Lower lobe of right lung (tissue), 2 donors: ENCODE results near the gene SH2B3. TPM values are rescaled to one million over a fixed set of nuclear protein-coding genes. Genes with fewer than 3 reads are reported as not detected.
A peak's percentile ranks its signal among the peaks of the same experiment; 100 is the strongest.

Source experiments
- ATAC-seq, 2 donors: fragments of 200-7000 bp; cut with Tn5 transposase; one replicate each; pipeline ENCODE4 v1.9.1; 2020 to 2022; ENCODE audit warnings: mild to moderate bottlenecking in 2 of 2, moderate library complexity in 2 of 2
- DNase-seq: peaks from one replicate; pipeline ENCODE4 v3.0.0-alpha.2; 2020
- H3K27ac ChIP-seq: fragments of 200-600 bp; one replicate; pipeline ENCODE4 v1.8.0; 2022
- H3K27me3 ChIP-seq: fragments of 200-600 bp; one replicate; pipeline ENCODE4 v1.8.0; 2022; ENCODE audit warnings: low read depth
- H3K36me3 ChIP-seq: fragments of 200-600 bp; one replicate; pipeline ENCODE4 v1.8.0; 2022; ENCODE audit warnings: mild to moderate bottlenecking
- H3K4me1 ChIP-seq: fragments of 200-600 bp; one replicate; pipeline ENCODE4 v1.8.0; 2022
- H3K4me3 ChIP-seq: fragments of 200-600 bp; one replicate; pipeline ENCODE4 v1.8.0; 2022; ENCODE audit warnings: mild to moderate bottlenecking
- H3K9me3 ChIP-seq: fragments of 200-600 bp; one replicate; pipeline ENCODE4 v1.8.0; 2022
- CTCF ChIP-seq: fragments of 200-600 bp; IDR thresholded peaks from one replicate; pipeline ENCODE4 v1.8.0; 2022; ENCODE audit warnings: antibody characterized with exemption, mild to moderate bottlenecking
- intact Hi-C: fragments of 100-400 bp; cut with DNase I; formaldehyde crosslinking; loops from one replicate; pipeline ENCODE4 v1.11.0; 2022
- total RNA-seq: library from RNA; stranded (reverse); fragmentation: NEBNext Ultra II Directional; extraction: Animal tissue kit (Norgen Biotek cat#: 25700); gene quantifications from one replicate; pipeline ENCODE4 v1.2.1, GENCODE V29; 2021
- donor health status: DM: no; HTN: yes; CAD: no; lungs with severe emphysema.

Gene SH2B3
- total RNA-seq, 1 donor from 2014 or later, result 49.5 TPM

GRCh38 chr12:111425655-111426054 lies 19.9 kb downstream of the SH2B3 start:
- no peak overlapping the region for H3K4me3 ChIP-seq
- intact Hi-C loops, result no loop called here
- H3K4me1 ChIP-seq, result peaks cover 71% of the 10 kb centered on the region
- H3K27ac ChIP-seq, result peak overlapping the region; percentile 41
- no peak for TF ChIP-seq CTCF
- no peaks in the 10 kb centered on the region for H3K9me3 ChIP-seq
- no peaks in the 10 kb centered on the region for H3K27me3 ChIP-seq
- H3K36me3 ChIP-seq, result peaks cover 15% of the 10 kb centered on the region
- DNase-seq (no peak), ATAC-seq (no peak)

GRCh38 chr12:111426344-111427185 lies 20.8 kb downstream of the SH2B3 start:
- no peak for DNase-seq
- intact Hi-C loops, result no loop called here
- no peak for ATAC-seq
- peaks cover 6% of the 10 kb centered on the region for H3K36me3 ChIP-seq
- H3K9me3 ChIP-seq, result no peaks in the 10 kb centered on the region
- H3K27me3 ChIP-seq, result no peaks in the 10 kb centered on the region
- TF ChIP-seq CTCF, result no peak
- no peak overlapping the region for H3K4me3 ChIP-seq
- H3K27ac ChIP-seq, result peak overlapping the region; percentile 25
- H3K4me1 ChIP-seq, result peaks cover 80% of the 10 kb centered on the region

- H3K27ac ChIP-seq, result peak overlapping the region; percentile 65
- TF ChIP-seq CTCF, result no peak
- intact Hi-C loops, result no loop called here
- ATAC-seq (no peak), DNase-seq (no peak)
- no peaks in the 10 kb centered on the region for H3K9me3 ChIP-seq
- no peaks in the 10 kb centered on the region for H3K27me3 ChIP-seq
- H3K4me3 ChIP-seq, result no peak overlapping the region
- no peaks in the 10 kb centered on the region for H3K36me3 ChIP-seq
- H3K4me1 ChIP-seq, result peaks cover 85% of the 10 kb centered on the region
Observed at GRCh38 chr12:111427417-111428074, 21.8 kb downstream of the SH2B3 start.

GRCh38 chr12:111428081-111428727 lies 22.5 kb downstream of the SH2B3 start:
- TF ChIP-seq CTCF, result no peak
- ATAC-seq, result no peak
- Histone ChIP-seq H3K4me1 (peaks cover 91% of the 10 kb centered on the region), H3K9me3 (no peaks in the 10 kb centered on the region), H3K27me3 (no peaks in the 10 kb centered on the region), H3K4me3 (no peak overlapping the region), H3K36me3 (no peaks in the 10 kb centered on the region), H3K27ac (peak overlapping the region; percentile 65)
- no peak for DNase-seq
- intact Hi-C loops, result no loop called here

GRCh38 chr12:111428728-111429175 lies 23.0 kb downstream of the SH2B3 start:
- no peaks in the 10 kb centered on the region for H3K27me3 ChIP-seq
- peak overlapping the region; percentile 77 for H3K27ac ChIP-seq
- peaks cover 97% of the 10 kb centered on the region for H3K4me1 ChIP-seq
- no peak for TF ChIP-seq CTCF
- no peaks in the 10 kb centered on the region for H3K9me3 ChIP-seq
- H3K4me3 ChIP-seq, result no peak overlapping the region
- ATAC-seq (peak; percentile 51 to 66), DNase-seq (peak; percentile 80)
- intact Hi-C loops, result no loop called here
- H3K36me3 ChIP-seq, result no peaks in the 10 kb centered on the region
